B cell (primary cell): ENCODE measurements around the gene RNF11.

Experiments
- EZH2 ChIP-seq: IDR thresholded peaks from 2 replicates; pipeline ENCODE4 v1.6.1; 2012; ENCODE audit warnings: borderline replicate concordance, low read depth, mild to moderate bottlenecking, moderate library complexity, low read length; ENCODE audit not compliant: insufficient read depth, poor library complexity, severe bottlenecking
- TF ChIP-seq, protein P1 (sequence below): fragments of 200-600 bp; IDR thresholded peaks from one replicate; pipeline ENCODE4 v1.8.0; 2022; ENCODE audit warnings: antibody characterized with exemption, mild to moderate bottlenecking

DNA sequence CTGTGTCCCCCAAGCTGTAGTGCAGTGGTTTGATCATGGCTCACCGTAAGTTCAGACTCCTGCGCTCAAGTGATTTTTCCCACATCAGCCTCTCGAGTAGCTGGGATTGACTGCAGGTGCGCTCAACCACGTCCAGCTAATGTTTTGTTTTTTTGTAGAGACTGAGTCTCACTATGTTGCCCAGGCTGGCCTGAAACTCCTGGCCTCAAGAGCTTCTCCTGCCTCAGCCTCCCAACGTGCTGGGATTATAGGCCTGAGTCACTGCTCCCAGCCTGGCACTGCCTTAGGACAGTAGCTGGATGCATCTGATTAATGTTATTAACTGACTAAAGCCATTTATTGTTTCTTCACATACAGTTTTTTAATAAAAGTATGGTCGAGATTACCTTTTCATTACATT lies 40.2 kb downstream of the RNF11 start:
- TF ChIP-seq, protein P1, sequence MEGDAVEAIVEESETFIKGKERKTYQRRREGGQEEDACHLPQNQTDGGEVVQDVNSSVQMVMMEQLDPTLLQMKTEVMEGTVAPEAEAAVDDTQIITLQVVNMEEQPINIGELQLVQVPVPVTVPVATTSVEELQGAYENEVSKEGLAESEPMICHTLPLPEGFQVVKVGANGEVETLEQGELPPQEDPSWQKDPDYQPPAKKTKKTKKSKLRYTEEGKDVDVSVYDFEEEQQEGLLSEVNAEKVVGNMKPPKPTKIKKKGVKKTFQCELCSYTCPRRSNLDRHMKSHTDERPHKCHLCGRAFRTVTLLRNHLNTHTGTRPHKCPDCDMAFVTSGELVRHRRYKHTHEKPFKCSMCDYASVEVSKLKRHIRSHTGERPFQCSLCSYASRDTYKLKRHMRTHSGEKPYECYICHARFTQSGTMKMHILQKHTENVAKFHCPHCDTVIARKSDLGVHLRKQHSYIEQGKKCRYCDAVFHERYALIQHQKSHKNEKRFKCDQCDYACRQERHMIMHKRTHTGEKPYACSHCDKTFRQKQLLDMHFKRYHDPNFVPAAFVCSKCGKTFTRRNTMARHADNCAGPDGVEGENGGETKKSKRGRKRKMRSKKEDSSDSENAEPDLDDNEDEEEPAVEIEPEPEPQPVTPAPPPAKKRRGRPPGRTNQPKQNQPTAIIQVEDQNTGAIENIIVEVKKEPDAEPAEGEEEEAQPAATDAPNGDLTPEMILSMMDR, result no peak
- TF ChIP-seq EZH2, result no peak
